ENCODE results near the gene C3AR1.
"Not testable (repeated sequence)": the region's sequence is repeated elsewhere in the genome, so short reads cannot be mapped to it uniquely, and the experiment has no call there.

C3AR1 gene

DNA sequence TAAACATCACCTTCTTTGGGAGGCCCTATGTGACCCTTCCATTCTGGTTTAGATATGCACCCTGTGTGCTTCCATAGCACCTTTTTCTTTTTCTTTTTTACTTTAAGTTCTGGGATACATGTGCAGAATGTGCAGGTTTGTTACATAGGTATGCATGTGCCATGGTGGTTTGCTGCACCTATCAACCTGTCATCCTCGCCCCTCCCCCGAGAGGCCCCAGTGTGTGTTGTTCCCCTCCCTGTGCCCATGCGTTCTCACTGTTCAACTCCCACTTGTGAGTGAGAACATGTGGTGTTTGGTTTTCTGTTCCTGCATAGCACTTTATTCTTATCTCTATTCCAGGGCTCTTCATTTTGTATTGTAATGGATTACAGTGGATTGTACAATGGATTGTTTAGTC is 18.2 kb upstream of the C3AR1 start:
- not testable (repeated sequence) for H3K27ac ChIP-seq (ENCODE audit: low read depth, low read length); H3K9me3 ChIP-seq (ENCODE audit: control insufficient read depth in 1 of 2, low read length in 2 of 2); H3K9ac ChIP-seq (ENCODE audit: low read depth in 1 of 2, low read length in 2 of 2); H3K36me3 ChIP-seq (ENCODE audit: control insufficient read depth in 1 of 2, insufficient read depth in 2 of 2, low read length in 2 of 2); H3K4me3 ChIP-seq (ENCODE audit: low read depth in 1 of 2, low read length in 2 of 2); H3K27me3 ChIP-seq (ENCODE audit: control insufficient read depth in 1 of 2, insufficient read depth in 2 of 2, low read length in 2 of 2)
- H3K4me1 ChIP-seq (ENCODE audit: control insufficient read depth in 1 of 2, insufficient read depth in 2 of 2, low read length in 2 of 2), result peaks cover 27% of the 10 kb centered on the region in 2 donors

DNA sequence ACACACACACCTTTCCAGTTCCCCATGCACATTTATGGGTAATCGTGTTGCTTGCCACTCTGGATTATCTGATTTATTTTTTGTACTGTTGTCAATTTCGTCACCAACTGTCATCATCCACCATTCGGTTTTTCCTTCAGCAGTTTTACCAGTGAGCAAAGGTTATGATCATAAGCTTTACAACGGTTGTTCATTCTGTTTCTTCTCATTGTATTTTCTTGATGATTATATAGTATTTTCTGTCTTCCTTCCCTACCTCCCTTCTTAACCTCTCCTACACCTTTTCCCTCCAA is 16.6 kb upstream of the C3AR1 start:
- Histone ChIP-seq H3K4me3 (ENCODE audit: low read depth in 1 of 2, low read length in 2 of 2) (peak overlapping the region; percentile 76 to 97), H3K9me3 (ENCODE audit: control insufficient read depth in 1 of 2, low read length in 2 of 2) (no peaks in the 10 kb centered on the region), H3K9ac (ENCODE audit: low read depth in 1 of 2, low read length in 2 of 2) (peak overlapping the region; percentile 92 to 95), H3K27ac (ENCODE audit: low read depth, low read length) (peak overlapping the region; percentile 82), H3K27me3 (ENCODE audit: control insufficient read depth in 1 of 2, insufficient read depth in 2 of 2, low read length in 2 of 2) (no peaks in the 10 kb centered on the region), H3K36me3 (ENCODE audit: control insufficient read depth in 1 of 2, insufficient read depth in 2 of 2, low read length in 2 of 2) (no peaks in the 10 kb centered on the region), H3K4me1 (ENCODE audit: control insufficient read depth in 1 of 2, insufficient read depth in 2 of 2, low read length in 2 of 2) (peaks cover 18 to 21% of the 10 kb centered on the region in 2 donors)

DNA sequence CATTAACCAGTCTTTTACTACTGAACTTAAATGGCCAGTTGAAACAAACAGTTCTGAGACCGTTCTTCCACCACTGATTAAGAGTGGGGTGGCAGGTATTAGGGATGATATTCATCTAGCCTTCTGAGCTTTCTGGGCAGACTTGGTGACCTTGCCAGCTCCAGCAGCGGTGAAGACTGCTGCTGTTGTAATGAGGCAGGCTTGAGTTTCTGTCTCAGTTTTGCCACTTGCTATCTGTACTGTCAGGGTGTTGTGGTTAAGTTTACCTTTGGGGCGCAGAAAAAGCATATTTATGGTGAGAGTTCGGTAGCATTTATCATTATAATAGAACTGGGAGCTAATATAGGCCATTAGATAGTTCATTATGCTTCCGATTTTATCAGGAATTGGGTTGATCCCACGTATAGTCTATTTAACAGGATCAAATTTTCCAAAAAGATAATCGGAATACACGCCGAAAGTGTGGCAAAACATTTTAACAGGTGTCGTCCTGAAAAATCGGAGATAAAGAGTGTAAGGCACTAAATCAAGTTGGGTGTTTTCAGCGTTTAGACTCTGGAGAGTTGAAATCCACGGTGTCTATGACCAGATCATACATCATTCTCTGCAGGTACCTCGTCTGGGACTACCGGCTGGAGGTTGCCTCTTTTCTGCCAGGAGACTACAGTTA is 15.2 kb upstream of the C3AR1 start:
- H3K9me3 ChIP-seq (ENCODE audit: control insufficient read depth in 1 of 2, low read length in 2 of 2), result no peaks in the 10 kb centered on the region

DNA sequence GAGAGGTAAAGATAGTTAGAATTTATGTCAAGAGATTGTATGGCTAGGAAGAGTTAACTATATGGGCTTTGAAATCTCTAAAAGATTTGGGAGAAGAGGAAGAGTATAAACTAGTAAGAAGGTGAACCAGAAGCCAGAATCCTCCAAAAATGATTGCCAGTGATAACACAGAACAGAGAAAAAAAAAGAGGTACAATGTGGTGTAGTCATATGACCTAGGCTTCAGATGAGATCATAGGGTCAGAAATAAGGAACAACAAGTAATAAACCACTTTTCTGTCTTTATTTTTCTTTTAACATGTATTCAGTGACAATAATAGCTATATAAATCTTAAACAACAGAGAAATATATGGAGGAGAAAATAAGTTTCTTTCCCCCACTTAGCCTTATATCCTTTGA is 14.0 kb upstream of the C3AR1 start:
- Histone ChIP-seq H3K9ac (ENCODE audit: low read depth in 1 of 2, low read length in 2 of 2) (no peak overlapping the region), H3K4me1 (ENCODE audit: control insufficient read depth in 1 of 2, insufficient read depth in 2 of 2, low read length in 2 of 2) (peaks cover 11 to 21% of the 10 kb centered on the region in 2 donors), H3K4me3 (ENCODE audit: low read depth in 1 of 2, low read length in 2 of 2) (no peak overlapping the region), H3K36me3 (ENCODE audit: control insufficient read depth in 1 of 2, insufficient read depth in 2 of 2, low read length in 2 of 2) (no peaks in the 10 kb centered on the region), H3K9me3 (ENCODE audit: control insufficient read depth in 1 of 2, low read length in 2 of 2) (no peaks in the 10 kb centered on the region), H3K27ac (ENCODE audit: low read depth, low read length) (no peak overlapping the region), H3K27me3 (ENCODE audit: control insufficient read depth in 1 of 2, insufficient read depth in 2 of 2, low read length in 2 of 2) (no peaks in the 10 kb centered on the region)

More for the DNA sequence above, 15.2 kb upstream of the C3AR1 start:
- Histone ChIP-seq H3K4me1 (ENCODE audit: control insufficient read depth in 1 of 2, insufficient read depth in 2 of 2, low read length in 2 of 2) (peaks cover 11 to 21% of the 10 kb centered on the region in 2 donors), H3K36me3 (ENCODE audit: control insufficient read depth in 1 of 2, insufficient read depth in 2 of 2, low read length in 2 of 2) (no peaks in the 10 kb centered on the region), H3K27ac (ENCODE audit: low read depth, low read length) (peak overlapping the region; percentile 82), H3K9ac (ENCODE audit: low read depth in 1 of 2, low read length in 2 of 2) (peak overlapping the region; percentile 92 to 95), H3K4me3 (ENCODE audit: low read depth in 1 of 2, low read length in 2 of 2) (peak overlapping the region; percentile 76 to 97), H3K27me3 (ENCODE audit: control insufficient read depth in 1 of 2, insufficient read depth in 2 of 2, low read length in 2 of 2) (no peaks in the 10 kb centered on the region)

DNA sequence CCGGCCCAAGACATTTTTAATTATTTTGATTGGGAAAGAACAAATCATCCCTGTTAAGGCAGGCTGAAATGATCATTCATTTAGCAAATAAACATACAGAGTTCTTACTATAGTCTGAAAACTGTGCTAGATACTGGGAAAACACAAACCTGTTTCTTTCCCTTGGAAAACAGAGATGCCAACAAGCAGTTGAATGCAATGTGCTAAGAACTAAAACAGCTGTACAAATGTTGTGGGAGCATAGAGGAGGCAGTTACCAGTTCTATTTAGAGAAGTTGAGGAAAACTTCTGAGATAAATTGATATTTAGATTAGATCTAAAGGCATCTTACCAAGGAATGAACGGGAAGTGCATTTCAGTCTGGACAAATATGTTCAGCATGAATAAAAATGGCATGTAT is 12.8 kb upstream of the C3AR1 start:
- Histone ChIP-seq H3K4me3 (ENCODE audit: low read depth in 1 of 2, low read length in 2 of 2) (no peak overlapping the region), H3K9ac (ENCODE audit: low read depth in 1 of 2, low read length in 2 of 2) (no peak overlapping the region), H3K36me3 (ENCODE audit: control insufficient read depth in 1 of 2, insufficient read depth in 2 of 2, low read length in 2 of 2) (no peaks in the 10 kb centered on the region), H3K27me3 (ENCODE audit: control insufficient read depth in 1 of 2, insufficient read depth in 2 of 2, low read length in 2 of 2) (no peaks in the 10 kb centered on the region), H3K9me3 (ENCODE audit: control insufficient read depth in 1 of 2, low read length in 2 of 2) (no peaks in the 10 kb centered on the region), H3K4me1 (ENCODE audit: control insufficient read depth in 1 of 2, insufficient read depth in 2 of 2, low read length in 2 of 2) (peaks cover 5 to 13% of the 10 kb centered on the region in 2 donors), H3K27ac (ENCODE audit: low read depth, low read length) (no peak overlapping the region)

DNA sequence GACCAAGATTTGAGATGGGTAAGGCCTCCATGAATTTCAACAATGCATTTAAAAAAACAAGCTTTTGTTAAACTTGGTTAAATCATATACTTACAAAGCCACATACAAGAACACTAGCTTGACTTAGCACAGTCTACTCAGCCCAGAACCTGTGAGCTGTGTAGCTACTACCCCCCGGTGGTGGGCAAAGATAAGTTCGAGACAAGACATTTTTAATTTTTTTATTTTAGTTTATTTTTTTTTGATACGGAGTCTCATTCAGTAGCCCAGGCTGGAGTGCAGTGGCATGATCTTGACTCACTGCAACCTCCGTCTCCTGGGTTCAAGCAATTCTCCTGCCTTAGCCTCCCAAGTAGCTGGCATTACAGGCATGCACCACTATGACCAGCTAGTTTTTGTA is 12.2 kb upstream of the C3AR1 start:
- Histone ChIP-seq H3K27me3 (ENCODE audit: control insufficient read depth in 1 of 2, insufficient read depth in 2 of 2, low read length in 2 of 2) (no peaks in the 10 kb centered on the region), H3K4me3 (ENCODE audit: low read depth in 1 of 2, low read length in 2 of 2) (no peak overlapping the region), H3K4me1 (ENCODE audit: control insufficient read depth in 1 of 2, insufficient read depth in 2 of 2, low read length in 2 of 2) (peaks cover 5 to 8% of the 10 kb centered on the region in 2 donors), H3K36me3 (ENCODE audit: control insufficient read depth in 1 of 2, insufficient read depth in 2 of 2, low read length in 2 of 2) (no peaks in the 10 kb centered on the region), H3K27ac (ENCODE audit: low read depth, low read length) (no peak overlapping the region), H3K9ac (ENCODE audit: low read depth in 1 of 2, low read length in 2 of 2) (no peak overlapping the region), H3K9me3 (ENCODE audit: control insufficient read depth in 1 of 2, low read length in 2 of 2) (no peaks in the 10 kb centered on the region)

DNA sequence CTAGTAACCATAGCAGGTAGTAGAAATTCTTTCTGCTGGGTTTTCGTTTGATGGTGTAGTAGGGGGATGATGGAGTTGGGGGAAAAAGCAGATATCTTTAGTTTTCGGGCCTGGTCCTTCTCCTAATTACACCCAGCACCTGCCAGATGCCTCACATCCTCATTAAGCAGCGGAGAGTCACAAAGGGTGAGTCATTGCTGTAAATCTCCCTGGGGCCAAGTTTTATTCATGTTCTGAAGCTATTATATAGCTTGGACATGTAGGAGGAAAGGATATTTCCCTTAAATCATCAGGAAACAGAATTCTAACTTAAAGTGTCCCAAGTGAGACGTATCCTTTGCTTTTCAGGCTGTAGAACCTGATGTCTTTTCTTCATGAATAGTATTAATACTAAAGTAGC is 11.0 kb upstream of the C3AR1 start:
- no peaks in the 10 kb centered on the region for H3K9me3 ChIP-seq (ENCODE audit: control insufficient read depth in 1 of 2, low read length in 2 of 2)
- no peaks in the 10 kb centered on the region for H3K27me3 ChIP-seq (ENCODE audit: control insufficient read depth in 1 of 2, insufficient read depth in 2 of 2, low read length in 2 of 2)
- H3K4me1 ChIP-seq (ENCODE audit: control insufficient read depth in 1 of 2, insufficient read depth in 2 of 2, low read length in 2 of 2), result no peaks in the 10 kb centered on the region
- H3K4me3 ChIP-seq (ENCODE audit: low read depth in 1 of 2, low read length in 2 of 2), result no peak overlapping the region
- H3K27ac ChIP-seq (ENCODE audit: low read depth, low read length), result no peak overlapping the region
- no peaks in the 10 kb centered on the region for H3K36me3 ChIP-seq (ENCODE audit: control insufficient read depth in 1 of 2, insufficient read depth in 2 of 2, low read length in 2 of 2)
- no peak overlapping the region for H3K9ac ChIP-seq (ENCODE audit: low read depth in 1 of 2, low read length in 2 of 2)

DNA sequence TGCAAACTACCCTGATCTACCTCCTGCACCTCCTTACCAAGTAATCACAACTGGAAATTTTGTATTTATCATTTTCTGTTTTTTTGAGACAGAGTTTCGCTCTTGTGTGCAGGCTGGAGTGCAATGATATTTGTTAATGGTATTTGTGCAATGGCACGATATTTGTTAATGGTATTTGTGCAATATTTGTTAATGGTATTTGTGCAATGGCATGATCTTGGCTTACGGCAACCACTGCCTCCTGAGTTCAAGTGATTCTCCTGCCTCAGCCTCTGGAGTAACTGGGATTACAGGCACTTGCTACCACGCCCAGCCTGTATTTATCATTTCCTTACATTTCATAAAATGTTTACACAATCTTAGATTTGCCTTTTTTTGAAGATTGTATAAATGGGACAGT is 10.2 kb upstream of the C3AR1 start:
- Histone ChIP-seq H3K9ac (ENCODE audit: low read depth in 1 of 2, low read length in 2 of 2) (no peak overlapping the region), H3K36me3 (ENCODE audit: control insufficient read depth in 1 of 2, insufficient read depth in 2 of 2, low read length in 2 of 2) (no peaks in the 10 kb centered on the region), H3K27ac (ENCODE audit: low read depth, low read length) (no peak overlapping the region), H3K27me3 (ENCODE audit: control insufficient read depth in 1 of 2, insufficient read depth in 2 of 2, low read length in 2 of 2) (no peaks in the 10 kb centered on the region), H3K4me1 (ENCODE audit: control insufficient read depth in 1 of 2, insufficient read depth in 2 of 2, low read length in 2 of 2) (no peaks in the 10 kb centered on the region), H3K9me3 (ENCODE audit: control insufficient read depth in 1 of 2, low read length in 2 of 2) (no peaks in the 10 kb centered on the region), H3K4me3 (ENCODE audit: low read depth in 1 of 2, low read length in 2 of 2) (no peak overlapping the region)

DNA sequence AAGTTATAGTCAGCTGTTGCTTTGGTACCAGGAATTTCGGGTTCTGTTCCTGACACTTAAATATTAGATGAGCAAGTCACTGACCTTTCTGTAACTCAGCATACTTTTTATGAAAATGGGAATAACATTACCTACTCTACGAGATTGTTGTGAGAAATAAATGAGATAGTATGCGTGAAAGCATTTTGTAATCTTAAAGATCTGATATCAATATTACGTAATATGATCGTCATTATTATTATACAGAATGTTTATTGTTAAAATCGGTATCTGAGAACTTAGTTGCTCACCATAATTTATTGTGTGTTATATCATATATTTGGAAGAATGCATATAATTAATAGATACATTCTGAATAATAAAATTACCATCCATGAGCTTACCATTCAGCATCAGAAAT is 9.8 kb upstream of the C3AR1 start:
- Histone ChIP-seq H3K36me3 (ENCODE audit: control insufficient read depth in 1 of 2, insufficient read depth in 2 of 2, low read length in 2 of 2) (no peaks in the 10 kb centered on the region), H3K9ac (ENCODE audit: low read depth in 1 of 2, low read length in 2 of 2) (no peak overlapping the region), H3K4me3 (ENCODE audit: low read depth in 1 of 2, low read length in 2 of 2) (no peak overlapping the region), H3K9me3 (ENCODE audit: control insufficient read depth in 1 of 2, low read length in 2 of 2) (no peaks in the 10 kb centered on the region), H3K27ac (ENCODE audit: low read depth, low read length) (no peak overlapping the region), H3K4me1 (ENCODE audit: control insufficient read depth in 1 of 2, insufficient read depth in 2 of 2, low read length in 2 of 2) (no peaks in the 10 kb centered on the region), H3K27me3 (ENCODE audit: control insufficient read depth in 1 of 2, insufficient read depth in 2 of 2, low read length in 2 of 2) (no peaks in the 10 kb centered on the region)

DNA sequence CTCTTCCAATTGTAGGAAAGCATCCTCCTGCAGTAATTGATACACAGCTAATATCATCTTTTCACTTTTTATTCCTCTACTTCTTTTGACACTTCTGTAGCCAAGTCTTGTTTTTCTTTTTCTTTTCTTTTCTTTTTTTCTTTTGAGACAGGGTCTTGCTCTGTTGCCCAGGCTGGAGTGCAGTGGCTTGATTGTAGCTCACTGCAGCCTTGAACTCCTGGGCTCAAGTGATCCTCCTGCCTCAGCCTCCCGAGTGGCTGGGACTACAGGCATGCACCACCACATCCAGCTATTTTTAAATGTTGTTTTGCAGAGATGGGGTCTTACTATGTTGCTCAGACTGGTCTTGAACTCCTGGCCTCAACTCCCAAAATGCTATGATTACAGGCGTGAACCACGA is 5.7 kb upstream of the C3AR1 start:
- H3K9ac ChIP-seq (ENCODE audit: low read depth in 1 of 2, low read length in 2 of 2); H3K4me1 ChIP-seq (ENCODE audit: control insufficient read depth in 1 of 2, insufficient read depth in 2 of 2, low read length in 2 of 2); H3K27ac ChIP-seq (ENCODE audit: low read depth, low read length); H3K27me3 ChIP-seq (ENCODE audit: control insufficient read depth in 1 of 2, insufficient read depth in 2 of 2, low read length in 2 of 2); H3K36me3 ChIP-seq (ENCODE audit: control insufficient read depth in 1 of 2, insufficient read depth in 2 of 2, low read length in 2 of 2); H3K4me3 ChIP-seq (ENCODE audit: low read depth in 1 of 2, low read length in 2 of 2); H3K9me3 ChIP-seq (ENCODE audit: control insufficient read depth in 1 of 2, low read length in 2 of 2): not testable (repeated sequence)

DNA sequence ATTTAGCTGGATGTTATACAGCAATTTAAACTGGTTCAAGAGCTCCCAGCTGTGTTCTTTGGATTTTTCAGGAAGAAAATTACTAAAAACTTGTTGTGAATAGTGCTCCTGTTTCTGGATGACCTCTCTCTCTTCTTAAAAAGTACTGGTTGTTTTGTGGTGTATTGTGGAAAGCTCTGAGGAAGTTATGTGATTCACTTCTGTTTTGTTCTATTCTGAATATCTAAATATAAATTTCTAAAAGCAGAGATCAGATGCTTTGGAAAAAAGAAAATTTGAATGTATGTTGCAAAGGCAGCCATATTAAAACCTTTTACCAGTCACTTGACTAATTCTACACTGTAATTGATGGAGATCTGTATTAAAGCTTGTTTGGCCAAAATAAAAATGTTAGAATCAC is 3.4 kb upstream of the C3AR1 start:
- H3K4me3 ChIP-seq (ENCODE audit: low read depth in 1 of 2, low read length in 2 of 2), result no peak overlapping the region

More for the DNA sequence above, 3.4 kb upstream of the C3AR1 start:
- Histone ChIP-seq H3K9me3 (ENCODE audit: control insufficient read depth in 1 of 2, low read length in 2 of 2) (no peaks in the 10 kb centered on the region), H3K36me3 (ENCODE audit: control insufficient read depth in 1 of 2, insufficient read depth in 2 of 2, low read length in 2 of 2) (no peaks in the 10 kb centered on the region), H3K9ac (ENCODE audit: low read depth in 1 of 2, low read length in 2 of 2) (no peak overlapping the region), H3K27me3 (ENCODE audit: control insufficient read depth in 1 of 2, insufficient read depth in 2 of 2, low read length in 2 of 2) (no peaks in the 10 kb centered on the region), H3K4me1 (ENCODE audit: control insufficient read depth in 1 of 2, insufficient read depth in 2 of 2, low read length in 2 of 2) (no peaks in the 10 kb centered on the region), H3K27ac (ENCODE audit: low read depth, low read length) (no peak overlapping the region)

Data from duodenal mucosa (tissue), 2 donors.